ENCODE results near the gene BMPER. TPM values are rescaled to one million over a fixed set of nuclear protein-coding genes. Genes with fewer than 3 reads are reported as not detected.

BMPER gene
- polyA plus RNA-seq, 3 donors from 2014 or later: not detected

DNA sequence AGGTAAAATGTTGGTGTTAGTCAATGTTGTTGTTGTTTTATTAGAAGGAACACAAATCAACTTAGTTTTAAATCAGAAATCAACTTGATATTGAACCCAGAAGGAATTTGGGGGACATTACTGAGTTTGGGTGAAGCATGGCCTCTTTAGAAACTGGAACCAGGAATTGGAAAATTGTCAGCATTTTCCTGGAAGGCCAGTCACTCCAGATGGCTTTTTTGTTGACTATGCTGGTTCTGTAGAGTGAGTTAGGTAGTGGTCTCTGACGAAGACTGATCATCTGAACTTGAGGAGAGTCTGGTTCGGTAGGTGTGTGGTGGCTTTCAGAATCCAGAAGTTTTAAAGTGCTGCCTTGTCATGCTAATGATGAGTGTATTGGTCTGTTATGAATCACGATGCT lies 111.5 kb downstream of the BMPER start:
- Mint-ChIP-seq H3K4me3 (no peak overlapping the region), H3K36me3 (no peaks in the 10 kb centered on the region), H3K27me3 (ENCODE audit: low read depth in 3 of 3) (peaks cover 5 to 9% (median 5%) of the 10 kb centered on the region in 3 donors), H3K9me3 (peaks cover 0 to 3% (median 0%) of the 10 kb centered on the region in 6 donors), H3K27ac (no peak overlapping the region), H3K4me1 (no peaks in the 10 kb centered on the region)
- DNase-seq: no peak

DNA sequence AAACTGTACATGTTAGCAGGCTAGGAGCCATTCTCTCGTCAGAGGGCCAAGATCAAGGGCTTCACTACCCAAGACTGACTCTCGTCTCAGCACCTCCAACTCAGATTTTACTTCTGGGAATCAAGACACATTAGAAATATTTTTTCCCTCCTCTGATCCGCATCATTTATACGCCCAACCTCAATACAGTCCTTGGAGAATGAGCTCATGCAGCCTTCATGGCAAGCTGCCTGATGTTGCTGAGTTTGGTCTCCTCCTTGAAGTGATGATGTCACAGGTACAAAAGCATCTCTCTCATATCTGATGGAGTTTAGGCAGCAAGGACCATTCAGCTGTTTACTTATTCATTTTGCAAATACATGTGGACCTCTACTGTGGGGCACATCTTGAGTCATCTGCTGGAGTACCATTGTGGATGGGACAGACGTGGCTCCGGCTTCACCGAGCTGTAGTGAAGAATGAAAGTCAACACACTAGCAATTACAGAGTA lies 114.0 kb downstream of the BMPER start:
- no peaks in the 10 kb centered on the region for H3K36me3 Mint-ChIP-seq
- H3K4me3 Mint-ChIP-seq: no peak overlapping the region
- H3K27me3 Mint-ChIP-seq (ENCODE audit: low read depth in 3 of 3): peaks cover 5 to 9% (median 5%) of the 10 kb centered on the region in 3 donors
- DNase-seq: no peak
- H3K9me3 Mint-ChIP-seq: peaks cover 0 to 4% (median under 1%) of the 10 kb centered on the region in 6 donors
- H3K27ac Mint-ChIP-seq: no peak overlapping the region
- no peaks in the 10 kb centered on the region for H3K4me1 Mint-ChIP-seq

DNA sequence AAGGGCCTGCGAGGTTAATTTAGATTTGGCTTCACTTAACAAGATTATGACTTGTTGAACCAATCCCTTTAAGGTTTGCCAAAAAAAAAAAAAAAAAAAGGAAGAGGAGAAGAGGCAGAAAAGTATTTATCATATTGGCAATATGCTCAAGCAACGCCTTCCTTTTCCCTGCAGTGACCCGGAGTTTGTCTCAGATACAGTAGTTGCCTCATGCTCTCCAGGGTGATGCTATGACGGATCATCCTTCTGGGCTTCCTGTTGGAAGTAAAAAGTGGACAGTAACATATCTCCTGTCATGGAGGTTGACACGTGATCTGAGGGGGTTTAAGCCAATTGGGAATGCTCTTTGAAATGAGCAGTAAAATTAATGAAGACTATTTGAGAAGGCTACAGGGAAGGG lies 117.3 kb downstream of the BMPER start:
- no peak overlapping the region for H3K27ac Mint-ChIP-seq
- no peaks in the 10 kb centered on the region for H3K4me1 Mint-ChIP-seq
- no peak overlapping the region for H3K4me3 Mint-ChIP-seq
- H3K36me3 Mint-ChIP-seq: no peaks in the 10 kb centered on the region
- H3K9me3 Mint-ChIP-seq: peaks cover 0 to 5% (median 0%) of the 10 kb centered on the region in 6 donors
- DNase-seq: no peak
- H3K27me3 Mint-ChIP-seq (ENCODE audit: low read depth in 3 of 3): peaks cover 6 to 11% (median 8%) of the 10 kb centered on the region in 3 donors

DNA sequence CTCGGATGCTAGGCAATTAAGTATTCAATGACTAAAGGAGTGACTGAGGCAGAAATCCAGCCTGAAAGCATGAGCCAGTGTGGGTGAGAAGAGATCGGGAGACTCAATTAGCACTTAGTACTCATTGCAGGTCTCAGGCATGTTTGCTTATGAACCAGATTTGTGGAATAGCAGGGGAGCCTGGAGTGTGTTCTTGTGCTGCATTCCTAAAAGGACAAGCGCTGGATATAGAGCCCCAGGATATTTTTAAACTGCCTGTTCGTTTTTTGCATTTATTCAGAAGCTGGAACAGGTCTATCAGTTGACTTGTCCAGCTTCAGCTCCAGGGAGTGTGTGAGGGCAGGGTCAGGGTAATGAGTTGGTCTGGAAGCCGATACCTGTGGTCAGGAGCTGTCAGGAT lies 120.3 kb downstream of the BMPER start:
- Mint-ChIP-seq H3K27ac (no peak overlapping the region), H3K36me3 (no peaks in the 10 kb centered on the region), H3K27me3 (ENCODE audit: low read depth in 3 of 3) (peaks cover 4 to 5% (median 5%) of the 10 kb centered on the region in 3 donors), H3K4me1 (no peaks in the 10 kb centered on the region), H3K4me3 (no peak overlapping the region), H3K9me3 (peaks cover 0 to 5% (median 0%) of the 10 kb centered on the region in 6 donors)
- no peak for DNase-seq

DNA sequence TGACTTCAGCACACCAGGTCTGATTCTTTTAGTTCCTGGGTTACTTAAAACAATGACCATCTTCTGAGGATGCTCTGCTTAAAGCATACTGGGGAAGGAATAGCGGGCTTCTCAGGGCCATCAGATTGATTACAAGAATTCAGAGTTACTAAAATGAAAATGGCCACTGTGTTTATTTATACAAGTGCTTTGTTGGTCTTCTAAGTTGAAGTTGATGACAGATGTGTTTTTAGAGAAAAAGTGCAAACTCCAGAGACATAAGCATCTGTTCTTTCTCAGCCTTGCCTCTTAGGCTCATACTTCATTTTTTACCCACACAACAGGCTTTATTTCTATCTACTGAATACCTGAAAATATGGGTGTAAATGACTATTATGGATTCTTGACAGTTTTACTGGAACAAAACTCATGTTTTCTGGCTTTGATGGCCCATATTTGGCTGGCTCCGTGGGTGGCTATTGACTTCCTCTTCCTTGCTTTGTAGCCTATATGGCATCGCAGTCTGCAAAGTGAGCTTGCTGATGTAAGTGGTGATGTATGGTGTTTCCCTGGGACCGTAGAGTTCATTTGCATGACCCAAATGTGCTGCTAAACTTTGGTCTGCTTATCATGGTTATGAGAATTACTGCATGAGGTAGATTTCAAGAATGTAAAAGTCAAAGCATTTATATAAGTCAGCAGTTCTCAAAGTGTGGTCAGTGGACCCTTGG lies 121.3 kb downstream of the BMPER start:
- H3K27ac Mint-ChIP-seq: no peak overlapping the region
- H3K4me3 Mint-ChIP-seq: no peak overlapping the region
- H3K27me3 Mint-ChIP-seq (ENCODE audit: low read depth in 3 of 3): peaks cover 4 to 5% (median 5%) of the 10 kb centered on the region in 3 donors
- no peaks in the 10 kb centered on the region for H3K4me1 Mint-ChIP-seq
- DNase-seq: no peak
- no peaks in the 10 kb centered on the region for H3K36me3 Mint-ChIP-seq
- peaks cover 0 to 5% (median 0%) of the 10 kb centered on the region in 6 donors for H3K9me3 Mint-ChIP-seq

DNA sequence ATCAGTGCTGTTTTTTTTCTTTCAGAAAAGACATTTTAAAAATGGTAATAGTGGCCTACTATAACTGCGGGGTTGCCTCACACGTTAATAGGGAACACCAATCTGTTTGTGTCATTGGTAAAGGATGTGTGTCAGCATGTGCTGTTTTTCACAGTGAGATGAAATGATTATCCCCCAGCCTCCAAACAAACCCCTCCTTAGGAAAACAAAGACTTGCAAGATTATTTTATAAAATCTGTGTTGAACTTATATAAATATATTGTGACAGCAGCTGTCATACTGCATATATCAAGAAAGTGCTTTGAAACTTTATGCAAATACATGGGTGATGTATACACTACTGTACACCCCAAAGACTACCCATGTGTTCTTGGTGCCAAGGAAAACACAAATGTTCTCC lies 125.8 kb downstream of the BMPER start:
- H3K27me3 Mint-ChIP-seq (ENCODE audit: low read depth in 3 of 3): peaks cover 2 to 3% (median 3%) of the 10 kb centered on the region in 3 donors
- no peak overlapping the region for H3K4me3 Mint-ChIP-seq
- peaks cover 0 to 5% (median 0%) of the 10 kb centered on the region in 6 donors for H3K9me3 Mint-ChIP-seq
- no peaks in the 10 kb centered on the region for H3K4me1 Mint-ChIP-seq
- H3K27ac Mint-ChIP-seq: no peak overlapping the region
- no peak for DNase-seq
- H3K36me3 Mint-ChIP-seq: no peaks in the 10 kb centered on the region

DNA sequence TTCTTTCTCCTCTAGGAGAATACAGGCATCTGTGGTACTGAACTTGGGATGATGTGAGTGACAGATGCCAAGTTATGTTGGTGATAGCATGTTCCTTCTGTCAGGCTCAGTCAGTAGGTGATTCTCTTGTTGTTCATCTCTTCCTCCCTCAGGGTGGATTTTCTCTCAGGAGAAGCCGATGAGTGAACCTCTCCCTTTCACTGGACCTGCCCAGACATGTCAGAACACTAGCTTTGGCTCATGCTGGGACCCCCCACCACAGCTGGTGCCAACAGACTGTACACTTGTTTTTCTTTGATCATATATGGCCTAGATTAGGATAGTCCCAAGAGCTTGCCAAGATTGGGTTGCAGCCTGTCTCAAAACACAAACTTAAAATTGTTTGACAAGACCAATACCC lies 129.4 kb downstream of the BMPER start:
- no peak overlapping the region for H3K4me3 Mint-ChIP-seq
- H3K36me3 Mint-ChIP-seq: no peaks in the 10 kb centered on the region
- H3K27ac Mint-ChIP-seq: no peak overlapping the region
- peaks cover 0 to 2% (median 0%) of the 10 kb centered on the region in 3 donors for H3K27me3 Mint-ChIP-seq (ENCODE audit: low read depth in 3 of 3)
- H3K4me1 Mint-ChIP-seq: no peaks in the 10 kb centered on the region
- peaks cover 0 to 5% (median 0%) of the 10 kb centered on the region in 6 donors for H3K9me3 Mint-ChIP-seq
- no peak for DNase-seq

DNA sequence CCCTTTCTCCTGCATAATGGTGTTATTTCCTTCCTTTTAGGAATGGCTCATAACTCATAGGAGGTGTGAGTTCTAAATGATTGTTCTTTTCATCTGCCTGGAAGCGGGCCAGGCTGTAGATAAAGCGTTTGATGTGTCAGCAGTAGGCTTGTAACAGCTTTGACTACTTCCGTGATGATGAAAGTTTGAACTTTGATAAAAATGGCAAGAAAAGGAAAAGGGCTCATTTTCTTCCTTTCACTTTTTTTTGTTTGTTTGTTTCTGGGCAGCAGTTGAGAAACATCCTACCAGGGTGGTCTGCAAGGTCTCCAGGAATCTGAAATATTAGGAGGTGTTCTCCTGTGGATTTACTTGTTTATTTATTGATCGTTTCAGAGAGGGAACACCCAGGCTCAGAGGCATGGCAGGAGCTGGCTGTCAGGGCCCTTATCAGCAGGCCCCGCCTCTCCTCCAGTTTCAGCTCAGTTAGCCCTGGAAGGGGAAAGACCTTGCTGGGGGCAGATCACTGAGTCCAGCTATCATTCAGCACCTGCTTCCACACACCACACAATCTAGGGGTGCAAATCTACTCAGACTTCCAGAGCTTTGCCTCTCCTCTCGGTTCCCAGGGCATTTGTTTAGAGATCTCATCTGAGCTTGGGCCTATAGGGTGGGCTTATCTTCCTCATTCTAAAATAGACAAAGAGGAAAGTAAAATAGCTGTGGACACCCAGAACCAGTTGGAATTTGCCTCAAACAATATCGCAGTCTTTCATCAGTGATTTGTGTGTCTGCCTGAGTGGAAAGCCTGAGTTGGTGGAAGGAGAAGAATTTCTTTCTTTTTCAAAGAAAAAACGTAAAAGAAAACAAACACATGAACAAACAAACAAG lies 130.9 kb downstream of the BMPER start:
- no peak overlapping the region for H3K4me3 Mint-ChIP-seq
- no peak overlapping the region for H3K27ac Mint-ChIP-seq
- peaks cover 0 to 5% (median 0%) of the 10 kb centered on the region in 6 donors for H3K9me3 Mint-ChIP-seq
- DNase-seq: no peak
- H3K27me3 Mint-ChIP-seq (ENCODE audit: low read depth in 3 of 3): peaks cover 0 to 2% (median 0%) of the 10 kb centered on the region in 3 donors
- H3K36me3 Mint-ChIP-seq: no peaks in the 10 kb centered on the region
- no peaks in the 10 kb centered on the region for H3K4me1 Mint-ChIP-seq

DNA sequence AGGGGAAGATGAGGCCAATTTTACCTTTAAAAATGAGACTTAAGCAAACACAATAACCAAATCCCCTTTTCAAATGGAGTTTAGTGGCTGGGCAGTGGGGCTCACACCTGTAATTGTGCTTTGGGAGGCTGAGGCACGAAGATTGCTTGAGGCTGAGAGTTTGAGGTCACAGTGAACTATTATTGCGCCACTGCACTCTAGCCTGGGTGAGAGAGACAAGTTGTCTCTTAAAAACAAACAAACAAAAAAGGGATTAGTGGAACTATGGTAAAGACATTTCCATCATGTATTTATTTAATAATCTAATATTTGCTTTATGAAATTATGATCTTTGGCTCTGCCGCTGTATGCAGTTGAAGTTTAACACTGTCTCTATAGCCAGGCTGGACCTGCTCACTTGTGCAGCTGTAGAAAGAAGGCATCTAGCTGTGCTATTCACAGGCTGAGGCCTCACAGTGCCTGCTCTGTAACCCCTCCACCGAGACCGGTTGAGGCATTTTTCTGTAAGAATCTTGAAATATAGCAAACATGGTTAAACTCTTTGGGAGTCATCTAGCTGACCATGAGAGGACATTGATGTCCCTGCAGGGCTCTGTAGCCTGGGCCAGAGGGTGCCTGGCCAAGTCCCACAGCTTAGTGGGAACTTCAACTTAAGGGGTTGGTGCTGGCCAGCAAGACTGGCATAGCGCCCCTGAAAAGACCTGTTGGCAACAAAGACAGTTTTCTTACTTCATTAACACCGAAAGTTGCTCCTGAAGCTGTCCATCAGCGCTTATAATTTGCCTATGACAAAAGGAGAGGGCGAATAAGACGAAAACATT lies 131.8 kb downstream of the BMPER start:
- H3K27ac Mint-ChIP-seq: no peak overlapping the region
- H3K4me1 Mint-ChIP-seq: no peaks in the 10 kb centered on the region
- no peak overlapping the region for H3K4me3 Mint-ChIP-seq

DNA sequence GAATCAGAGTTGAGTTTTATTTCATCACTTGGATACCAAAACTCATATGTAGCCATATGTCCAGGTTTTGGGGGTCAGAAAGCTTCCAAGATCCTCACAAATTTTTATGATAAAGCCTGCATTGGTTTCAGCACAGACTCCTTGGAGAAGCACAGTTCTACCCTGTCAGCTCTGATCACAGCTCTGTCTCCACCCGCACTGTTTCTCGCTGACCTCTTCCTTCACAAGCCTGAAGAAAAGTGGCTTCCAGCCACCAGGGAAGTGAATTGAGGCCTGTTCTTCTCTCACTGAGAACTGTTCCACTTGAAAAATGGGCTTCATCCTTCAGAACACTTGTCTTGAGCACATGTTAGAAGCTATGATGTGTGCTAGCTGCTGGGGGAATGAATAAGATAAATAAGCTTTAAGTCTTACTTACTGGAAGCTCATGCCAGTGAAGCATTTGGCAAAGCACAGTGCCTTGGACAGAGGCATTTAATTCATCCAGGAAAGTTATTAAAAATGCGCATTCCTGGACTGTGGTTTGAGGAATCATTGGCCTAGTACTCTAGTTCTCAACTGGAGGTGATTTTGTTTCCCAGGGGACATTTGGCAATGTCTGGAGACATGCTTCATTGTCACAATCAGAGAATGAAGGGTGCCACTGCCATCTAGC lies 133.6 kb downstream of the BMPER start:
- no peak overlapping the region for H3K4me3 Mint-ChIP-seq
- H3K9me3 Mint-ChIP-seq: peaks cover 0 to 5% (median under 1%) of the 10 kb centered on the region in 6 donors
- H3K27me3 Mint-ChIP-seq (ENCODE audit: low read depth in 3 of 3): peaks cover 0 to 2% (median 0%) of the 10 kb centered on the region in 3 donors
- no peak overlapping the region for H3K27ac Mint-ChIP-seq
- H3K36me3 Mint-ChIP-seq: no peaks in the 10 kb centered on the region
- H3K4me1 Mint-ChIP-seq: no peaks in the 10 kb centered on the region
- no peak for DNase-seq

More for the DNA sequence above, 131.8 kb downstream of the BMPER start:
- Mint-ChIP-seq H3K9me3 (peaks cover 0 to 5% (median 0%) of the 10 kb centered on the region in 6 donors), H3K27me3 (ENCODE audit: low read depth in 3 of 3) (peaks cover 0 to 2% (median 0%) of the 10 kb centered on the region in 3 donors), H3K36me3 (no peaks in the 10 kb centered on the region)
- no peak for DNase-seq

DNA sequence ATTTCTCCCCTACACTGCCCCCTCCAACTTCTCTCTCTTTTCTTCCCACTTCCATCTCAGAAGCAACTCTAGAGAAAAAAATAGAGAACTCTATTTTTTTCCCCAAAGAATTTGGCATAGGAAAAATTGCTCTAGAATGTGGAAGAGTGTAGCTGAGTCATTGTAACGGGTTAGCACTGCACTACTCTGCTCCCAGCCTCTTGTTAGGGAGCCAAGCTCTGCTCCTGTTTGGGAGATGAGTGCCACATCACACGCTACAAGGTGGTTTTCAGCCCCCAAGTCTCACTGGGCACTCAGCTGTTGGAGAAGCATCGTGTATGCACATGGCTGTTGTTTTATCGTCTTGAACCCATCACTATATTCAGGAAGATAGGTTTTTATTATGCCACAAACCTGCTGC lies 136.4 kb downstream of the BMPER start:
- H3K27ac Mint-ChIP-seq: no peak overlapping the region
- DNase-seq: no peak
- H3K4me3 Mint-ChIP-seq: no peak overlapping the region
- no peaks in the 10 kb centered on the region for H3K4me1 Mint-ChIP-seq
- no peaks in the 10 kb centered on the region for H3K36me3 Mint-ChIP-seq
- peaks cover 0 to 2% (median 0%) of the 10 kb centered on the region in 3 donors for H3K27me3 Mint-ChIP-seq (ENCODE audit: low read depth in 3 of 3)
- H3K9me3 Mint-ChIP-seq: peaks cover 0 to 4% (median 0%) of the 10 kb centered on the region in 6 donors

DNA sequence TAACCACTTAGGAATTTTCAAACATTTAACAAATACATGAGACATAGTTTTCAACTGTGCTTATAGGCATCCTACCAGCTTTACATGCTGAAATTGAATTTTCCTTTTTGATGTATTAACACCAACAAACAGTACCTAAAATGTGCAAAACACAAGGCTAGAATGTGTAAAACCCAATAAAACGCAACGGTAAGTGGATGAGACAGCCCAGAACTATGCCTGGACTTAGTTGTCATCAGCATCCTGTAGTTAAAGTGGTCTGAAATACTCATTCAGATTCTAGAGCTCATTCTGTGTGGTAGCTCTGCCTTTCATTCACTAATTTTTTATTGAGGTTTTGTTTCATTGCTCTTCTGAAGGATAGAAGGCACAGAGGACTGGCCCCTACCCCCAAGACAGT lies 137.1 kb downstream of the BMPER start:
- DNase-seq: no peak
- H3K27ac Mint-ChIP-seq: no peak overlapping the region
- peaks cover 0 to 4% (median 0%) of the 10 kb centered on the region in 6 donors for H3K9me3 Mint-ChIP-seq
- H3K4me3 Mint-ChIP-seq: no peak overlapping the region
- H3K36me3 Mint-ChIP-seq: no peaks in the 10 kb centered on the region
- peaks cover 0 to 2% (median 0%) of the 10 kb centered on the region in 3 donors for H3K27me3 Mint-ChIP-seq (ENCODE audit: low read depth in 3 of 3)
- H3K4me1 Mint-ChIP-seq: no peaks in the 10 kb centered on the region

Measured in immature natural killer cell (primary cell).